Measurements from ENCODE around the gene EML5.

DNA sequence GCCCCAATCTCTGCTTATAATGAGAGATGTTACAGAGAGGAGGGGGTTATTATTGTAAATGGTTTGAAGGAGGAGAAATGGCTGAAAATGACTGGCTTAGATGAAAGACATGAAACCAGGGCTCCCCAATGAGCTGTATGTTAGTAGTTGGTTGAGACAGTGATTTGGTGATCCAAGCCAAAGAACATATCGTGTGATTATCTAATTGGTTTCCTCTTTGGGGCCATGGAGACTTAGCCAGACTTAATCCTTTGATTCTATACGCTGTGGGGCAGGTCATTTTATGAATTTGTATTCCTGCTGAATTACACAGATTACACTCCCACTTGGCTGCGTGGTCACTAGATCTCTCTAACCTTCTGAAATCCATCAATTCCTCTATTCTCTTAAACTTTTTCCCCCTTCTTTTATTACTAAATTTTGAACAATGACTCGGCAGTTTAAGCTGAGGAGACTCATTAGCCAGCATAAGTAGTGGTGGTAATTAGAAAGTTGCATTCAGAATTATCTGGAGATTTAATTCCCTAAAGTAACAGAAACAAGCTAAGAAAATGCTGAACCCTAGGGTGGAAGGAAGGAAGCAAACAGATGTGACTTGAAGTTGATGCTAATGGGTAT is 37.0 kb upstream of the EML5 start:
- TF ChIP-seq, protein P1, sequence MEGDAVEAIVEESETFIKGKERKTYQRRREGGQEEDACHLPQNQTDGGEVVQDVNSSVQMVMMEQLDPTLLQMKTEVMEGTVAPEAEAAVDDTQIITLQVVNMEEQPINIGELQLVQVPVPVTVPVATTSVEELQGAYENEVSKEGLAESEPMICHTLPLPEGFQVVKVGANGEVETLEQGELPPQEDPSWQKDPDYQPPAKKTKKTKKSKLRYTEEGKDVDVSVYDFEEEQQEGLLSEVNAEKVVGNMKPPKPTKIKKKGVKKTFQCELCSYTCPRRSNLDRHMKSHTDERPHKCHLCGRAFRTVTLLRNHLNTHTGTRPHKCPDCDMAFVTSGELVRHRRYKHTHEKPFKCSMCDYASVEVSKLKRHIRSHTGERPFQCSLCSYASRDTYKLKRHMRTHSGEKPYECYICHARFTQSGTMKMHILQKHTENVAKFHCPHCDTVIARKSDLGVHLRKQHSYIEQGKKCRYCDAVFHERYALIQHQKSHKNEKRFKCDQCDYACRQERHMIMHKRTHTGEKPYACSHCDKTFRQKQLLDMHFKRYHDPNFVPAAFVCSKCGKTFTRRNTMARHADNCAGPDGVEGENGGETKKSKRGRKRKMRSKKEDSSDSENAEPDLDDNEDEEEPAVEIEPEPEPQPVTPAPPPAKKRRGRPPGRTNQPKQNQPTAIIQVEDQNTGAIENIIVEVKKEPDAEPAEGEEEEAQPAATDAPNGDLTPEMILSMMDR (IDR thresholded peaks at IDR 0.05), result no peak
- no peak for TF ChIP-seq POLR2A (IDR thresholded peaks at IDR 0.05)

Measured in prostate gland (tissue), 2 donors.